ENCODE results near the gene ANXA6.
"Not testable (repeated sequence)": the region's sequence is repeated elsewhere in the genome, so short reads cannot be mapped to it uniquely, and the experiment has no call there.

Gene ANXA6

GRCh38 chr5:151157426-151158286 is at the start of gene ANXA6:
ANXA6 (minus strand) TSS chr5:151157779; CDS start chr5:151147901, 9,878 bp downstream.
- DNase-seq (ENCODE audit: low read depth in 2 of 2) = no peak

DNA sequence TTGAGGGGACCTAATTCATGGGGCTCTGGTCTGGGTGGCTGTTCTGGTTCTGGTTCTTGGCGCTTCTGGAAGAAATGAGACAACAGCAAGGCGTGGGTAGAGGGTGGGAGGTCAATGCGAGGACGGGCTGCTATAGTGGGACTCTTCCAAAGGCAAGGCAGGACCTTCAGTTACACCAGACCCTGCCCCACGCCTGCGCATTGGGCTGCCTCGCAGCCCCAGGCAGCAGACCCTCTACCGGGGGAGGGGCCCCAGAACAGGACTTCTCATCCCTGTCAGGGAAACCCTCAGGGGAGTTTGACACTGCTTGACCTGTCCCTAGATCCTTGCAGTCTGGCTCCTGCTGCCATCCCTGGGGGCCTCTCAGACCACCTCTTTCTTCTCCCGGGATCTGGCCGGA is 47.8 kb upstream of the ANXA6 start:
- DNase-seq (ENCODE audit: low read depth in 2 of 2) = no peak

GRCh38 chr5:151204051-151204450 is 46.5 kb upstream of the ANXA6 start:
- DNase-seq (ENCODE audit: low read depth in 2 of 2) = no peak

GRCh38 chr5:151202381-151203139 is 45.0 kb upstream of the ANXA6 start:
- DNase-seq (ENCODE audit: low read depth in 2 of 2) = no peak

DNA sequence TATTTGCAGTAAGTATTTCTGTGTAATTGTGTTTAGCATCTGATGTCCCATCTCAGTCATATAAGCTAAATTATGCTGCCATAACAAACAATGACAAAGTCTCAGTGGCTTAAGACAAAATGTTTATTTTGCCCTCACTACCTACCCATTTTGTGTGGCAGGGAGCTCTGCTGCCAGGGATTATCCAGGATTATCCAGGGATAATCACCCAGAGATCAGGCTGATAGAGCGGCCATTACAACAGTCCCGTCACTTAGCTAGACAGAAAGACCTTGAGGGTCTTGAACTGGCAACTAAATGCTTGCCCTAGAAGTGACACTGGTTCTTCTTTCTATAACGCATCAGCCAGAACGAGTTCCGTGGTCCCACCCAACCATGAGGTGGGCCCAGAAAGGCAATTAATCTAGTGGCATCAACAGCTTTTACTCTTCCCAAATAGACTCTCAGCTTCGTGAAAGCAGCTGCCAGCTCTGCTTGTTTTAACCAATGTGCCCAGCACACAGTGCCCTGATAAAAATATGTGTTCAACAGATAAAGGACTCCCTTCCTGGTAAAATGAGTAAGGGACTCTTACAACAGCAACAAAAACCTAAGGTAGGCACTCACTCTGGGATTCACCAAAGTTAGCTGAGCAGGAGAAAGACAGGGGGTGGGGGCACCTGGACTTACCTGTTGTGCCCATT is 43.5 kb upstream of the ANXA6 start:
- no peak for DNase-seq (ENCODE audit: low read depth in 2 of 2)

DNA sequence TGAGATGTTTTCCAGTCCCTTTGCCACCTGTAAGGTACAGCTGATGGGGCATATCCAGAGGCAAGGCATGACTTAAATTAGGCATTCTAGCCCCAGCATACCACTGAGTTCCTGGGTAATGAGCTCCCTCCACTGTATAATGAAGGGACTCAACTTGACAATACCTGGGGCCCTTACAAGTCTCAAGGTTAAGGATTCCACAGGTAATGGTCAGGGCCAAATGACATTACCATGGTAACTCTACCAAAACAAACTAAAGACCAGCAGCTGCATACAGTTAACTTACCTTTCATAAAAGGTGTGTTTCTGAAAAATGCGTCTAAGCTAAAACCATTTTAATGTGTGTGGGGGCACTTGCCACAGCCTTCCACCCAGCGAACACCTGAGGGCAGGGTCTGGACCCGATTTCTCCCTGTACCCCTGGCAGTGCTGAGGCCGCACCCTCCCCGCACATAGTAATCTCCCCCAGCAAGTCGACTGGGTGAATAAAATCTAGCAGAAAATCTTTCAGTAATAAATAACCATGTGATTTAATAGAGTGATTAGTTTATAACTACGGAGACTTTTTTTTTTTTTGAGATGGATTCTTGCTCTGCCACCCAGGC is 42.1 kb upstream of the ANXA6 start:
- DNase-seq (ENCODE audit: low read depth in 2 of 2) = no peak

DNA sequence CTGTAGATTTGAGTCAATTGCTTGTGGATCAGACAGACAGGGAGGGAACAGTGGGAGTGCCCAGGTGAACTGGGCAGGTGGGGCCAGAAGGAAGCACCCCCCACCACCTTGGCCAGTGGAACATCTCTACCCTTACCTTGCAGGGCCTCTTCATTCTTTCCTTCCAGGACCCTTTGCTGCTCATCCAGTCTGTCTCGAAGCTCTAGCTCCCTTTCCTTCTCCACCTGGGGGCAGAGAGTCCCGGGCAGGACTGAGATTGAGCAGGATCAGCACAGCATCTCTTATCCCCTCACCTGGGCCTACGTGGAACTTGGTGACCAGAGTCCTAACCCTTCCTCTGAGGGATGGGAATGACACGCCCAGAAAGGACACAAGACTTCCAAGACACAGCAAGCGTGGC is 41.3 kb upstream of the ANXA6 start:
- no peak for DNase-seq (ENCODE audit: low read depth in 2 of 2)

DNA sequence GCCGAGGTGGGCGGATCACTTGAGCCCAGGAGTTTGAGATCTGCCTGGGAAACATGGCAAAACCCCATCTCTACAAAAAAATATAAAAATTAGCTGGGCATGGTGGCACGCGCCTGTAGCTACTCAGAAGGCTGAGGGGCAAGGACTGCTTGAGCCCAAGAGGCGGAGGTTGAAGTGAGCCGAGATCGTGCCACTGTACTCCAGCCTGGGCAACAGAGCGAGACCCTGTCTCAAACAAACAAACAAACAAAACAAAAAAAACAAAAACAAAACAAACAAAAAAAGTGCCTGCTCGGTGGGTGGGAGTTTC is 39.7 kb upstream of the ANXA6 start:
- not testable (repeated sequence) for DNase-seq (ENCODE audit: low read depth in 2 of 2)

GRCh38 chr5:151196556-151197290 is 39.1 kb upstream of the ANXA6 start:
- no peak for DNase-seq (ENCODE audit: low read depth in 2 of 2)

DNA sequence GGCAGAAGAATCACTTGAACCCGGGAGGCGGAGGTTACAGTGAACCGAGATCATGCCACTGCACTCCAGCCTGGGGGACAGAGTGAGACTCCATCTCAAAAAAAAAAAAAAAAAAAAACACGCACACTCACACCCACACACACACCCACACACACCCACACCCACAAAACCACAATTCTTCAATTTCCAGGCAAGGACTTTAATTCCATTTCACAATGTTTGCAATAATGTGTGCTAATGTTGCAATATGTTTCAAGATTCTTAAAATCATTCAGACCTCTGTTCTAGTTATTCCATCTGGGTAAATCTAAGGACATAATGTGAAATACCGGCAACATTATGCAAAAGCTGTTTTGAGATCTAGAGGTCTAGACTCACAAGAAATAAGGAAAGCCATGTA is 38.0 kb upstream of the ANXA6 start:
- DNase-seq (ENCODE audit: low read depth in 2 of 2) = no peak

- DNase-seq (ENCODE audit: low read depth in 2 of 2) = no peak
Observed at GRCh38 chr5:151192626-151193025, 35.0 kb upstream of the ANXA6 start.

DNA sequence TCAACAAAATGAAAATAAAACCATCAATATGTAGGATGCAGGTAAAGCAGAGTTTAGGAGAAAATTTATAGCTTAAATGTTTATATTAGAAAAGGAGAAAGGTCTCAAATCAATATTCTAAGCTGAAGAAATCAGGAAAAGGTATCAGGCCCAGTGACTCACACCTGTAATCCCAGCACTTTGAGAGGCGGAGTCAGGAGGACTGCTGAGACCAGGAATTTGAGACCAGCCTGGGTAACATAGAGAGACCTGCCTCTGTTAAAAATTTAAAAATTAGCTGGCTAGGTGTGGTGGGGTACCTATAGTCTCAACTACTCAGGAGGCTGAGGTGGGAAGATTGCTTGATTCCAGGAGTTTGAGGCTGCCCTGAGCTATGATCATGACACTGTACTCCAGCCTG is 34.1 kb upstream of the ANXA6 start:
- DNase-seq (ENCODE audit: low read depth in 2 of 2) = no peak

DNA sequence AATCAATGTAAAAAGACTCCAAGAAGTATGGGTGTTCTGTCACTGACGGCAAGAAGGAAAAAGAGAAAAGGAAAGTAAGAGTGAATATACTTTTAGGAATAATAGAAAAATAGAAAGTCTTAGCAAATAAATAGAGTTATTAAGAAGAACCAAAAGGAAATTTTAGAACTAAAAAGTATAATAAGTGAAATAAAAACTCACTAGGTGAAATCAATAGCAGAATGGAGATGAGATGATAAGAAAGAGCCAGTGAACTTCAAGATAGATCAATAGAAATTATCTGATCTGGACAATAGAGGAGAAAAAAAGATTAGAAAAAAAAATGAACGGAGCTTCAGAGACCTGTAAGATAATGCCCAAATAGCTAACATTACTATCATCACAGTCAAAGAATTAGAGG is 31.6 kb upstream of the ANXA6 start:
- DNase-seq (ENCODE audit: low read depth in 2 of 2) = no peak

GRCh38 chr5:151186538-151186937 is 29.0 kb upstream of the ANXA6 start:
- no peak for DNase-seq (ENCODE audit: low read depth in 2 of 2)

- no peak for DNase-seq (ENCODE audit: low read depth in 2 of 2)
Observed at GRCh38 chr5:151186052-151186451, 28.5 kb upstream of the ANXA6 start.

DNA sequence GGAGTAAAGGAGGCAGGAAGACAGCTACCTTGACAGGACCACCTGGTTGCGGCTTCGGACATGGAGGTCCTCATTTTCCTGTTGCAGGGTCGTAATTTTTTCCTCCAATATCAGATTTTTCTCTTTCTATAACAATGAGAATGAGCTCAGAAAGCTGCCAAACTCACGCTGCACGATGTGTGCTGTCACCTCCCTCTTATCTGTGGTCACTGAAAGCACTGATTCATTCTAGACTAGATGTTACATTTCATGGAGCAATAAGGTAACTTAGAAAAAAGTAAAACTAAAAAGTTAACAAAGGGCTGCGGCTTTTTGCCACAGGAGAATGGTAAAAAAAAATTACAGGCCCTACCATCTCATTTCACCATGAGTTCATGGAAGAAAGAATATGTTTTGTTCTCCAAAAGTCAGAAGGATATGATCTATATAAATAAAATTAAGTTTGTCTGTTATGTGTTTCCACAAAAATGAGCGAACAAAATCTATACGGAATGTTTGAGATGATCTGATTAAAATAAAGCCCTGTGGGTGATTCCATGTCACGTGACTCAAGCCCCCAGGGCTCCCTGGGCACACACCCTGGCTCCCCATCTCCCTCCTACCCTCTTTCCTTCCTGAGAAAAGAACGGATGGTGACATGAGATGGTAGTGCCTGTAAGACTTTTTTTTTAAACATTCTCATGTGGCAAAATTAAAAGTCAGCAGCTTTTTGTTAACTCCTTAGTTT is 26.9 kb upstream of the ANXA6 start:
- no peak for DNase-seq (ENCODE audit: low read depth in 2 of 2)

DNA sequence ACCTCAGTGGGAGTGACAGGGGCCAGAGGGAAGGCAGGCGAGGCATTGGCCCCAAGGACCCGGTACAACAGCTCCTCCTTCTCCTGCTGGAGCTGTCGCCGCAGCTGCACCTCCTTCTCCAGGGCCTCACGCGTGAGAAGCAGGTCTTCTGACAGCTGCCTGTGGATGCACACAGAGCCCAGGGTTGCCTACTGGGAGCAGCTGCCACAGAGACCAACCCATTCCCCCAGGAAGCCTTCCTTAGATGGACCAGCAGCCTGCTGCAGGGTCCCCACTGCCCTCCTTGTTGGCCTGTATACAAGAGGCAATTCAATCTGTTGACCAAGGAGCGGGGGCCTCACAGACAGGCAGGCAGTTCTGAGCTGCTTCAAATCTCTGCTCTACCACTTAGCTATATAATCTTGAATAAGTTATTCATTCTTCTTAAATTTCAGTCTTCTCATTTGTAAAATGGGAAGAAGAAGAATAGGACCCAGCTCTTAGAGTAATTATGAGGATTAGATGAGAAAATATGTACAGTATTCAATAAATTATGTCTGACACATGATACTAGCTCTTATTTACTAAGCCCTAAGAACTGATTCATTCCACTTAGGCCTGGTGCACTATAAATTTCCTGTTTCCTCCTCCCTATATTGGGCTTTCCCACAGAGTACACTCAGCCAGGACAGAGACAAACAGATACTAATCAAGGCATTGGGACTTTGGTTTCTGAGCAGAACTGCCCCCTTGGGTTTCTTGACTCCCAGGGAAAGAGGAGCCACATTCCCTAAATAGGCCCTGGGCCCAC is 26.1 kb upstream of the ANXA6 start:
- no peak for DNase-seq (ENCODE audit: low read depth in 2 of 2)

DNA sequence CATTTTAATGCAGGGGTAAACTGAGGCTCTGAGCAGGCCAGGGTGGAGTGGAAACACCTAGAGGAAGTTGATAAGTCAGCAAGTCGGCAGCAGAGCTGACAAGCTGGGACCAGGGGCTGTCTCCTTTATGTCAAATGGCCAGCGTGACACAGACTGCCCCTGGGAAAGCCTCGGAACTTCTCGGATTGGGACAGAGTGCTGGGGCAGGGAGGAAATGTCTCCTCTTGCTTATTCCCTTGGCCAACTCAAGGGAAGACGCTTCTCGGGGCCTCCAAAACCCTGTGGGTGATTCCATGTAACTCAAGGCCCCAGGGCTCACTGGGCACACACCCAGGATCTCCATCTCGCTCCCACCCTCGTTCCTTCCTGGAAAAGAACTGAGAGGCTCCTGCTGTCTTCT is 25.4 kb upstream of the ANXA6 start:
- no peak for DNase-seq (ENCODE audit: low read depth in 2 of 2)

DNA sequence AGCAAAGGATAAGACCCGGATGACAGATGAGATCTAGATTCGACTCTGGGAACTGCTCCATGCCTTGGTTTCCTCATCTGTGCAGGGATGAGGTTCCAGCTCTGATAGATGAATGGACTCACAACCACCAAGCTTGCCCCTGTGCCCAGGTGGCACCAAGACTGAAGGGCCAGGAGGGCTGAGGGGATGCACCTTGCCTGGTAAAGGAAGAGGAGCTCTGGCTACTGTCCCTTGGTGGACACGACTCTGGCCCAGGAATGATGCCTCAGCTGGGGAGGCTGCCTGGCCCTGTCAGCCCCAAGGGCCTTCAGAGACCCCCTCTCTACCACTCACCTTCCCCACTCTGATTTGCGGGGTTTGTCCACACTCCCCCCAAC is 24.9 kb upstream of the ANXA6 start:
- DNase-seq (ENCODE audit: low read depth in 2 of 2) = no peak

Measured in activated CD8-positive, alpha-beta memory T cell treated with anti-CD3 and anti-CD28 coated beads for 4 hours (primary cell).